CD4-positive, alpha-beta T cell treated with Interleukin-4 for 1 hour (primary cell): ENCODE measurements around the gene PRSS27.

Experiments
- DNase-seq, 2 donors: peaks; one replicate each; pipeline ENCODE4 v3.0.0-alpha.2; 2020 to 2022

Gene PRSS27

GRCh38 chr16:2720064-2720457, at the start of gene PRSS27:
TSS of gene PRSS27 (minus strand) at chr16:2720224. CDS start at chr16:2720160, 64 bp downstream.
- no peak for DNase-seq

GRCh38 chr16:2769675-2770056, 49.6 kb upstream of the PRSS27 start:
- no peak for DNase-seq

- DNase-seq, result no peak
Measured at GRCh38 chr16:2769100-2769529, 49.1 kb upstream of the PRSS27 start.

DNA sequence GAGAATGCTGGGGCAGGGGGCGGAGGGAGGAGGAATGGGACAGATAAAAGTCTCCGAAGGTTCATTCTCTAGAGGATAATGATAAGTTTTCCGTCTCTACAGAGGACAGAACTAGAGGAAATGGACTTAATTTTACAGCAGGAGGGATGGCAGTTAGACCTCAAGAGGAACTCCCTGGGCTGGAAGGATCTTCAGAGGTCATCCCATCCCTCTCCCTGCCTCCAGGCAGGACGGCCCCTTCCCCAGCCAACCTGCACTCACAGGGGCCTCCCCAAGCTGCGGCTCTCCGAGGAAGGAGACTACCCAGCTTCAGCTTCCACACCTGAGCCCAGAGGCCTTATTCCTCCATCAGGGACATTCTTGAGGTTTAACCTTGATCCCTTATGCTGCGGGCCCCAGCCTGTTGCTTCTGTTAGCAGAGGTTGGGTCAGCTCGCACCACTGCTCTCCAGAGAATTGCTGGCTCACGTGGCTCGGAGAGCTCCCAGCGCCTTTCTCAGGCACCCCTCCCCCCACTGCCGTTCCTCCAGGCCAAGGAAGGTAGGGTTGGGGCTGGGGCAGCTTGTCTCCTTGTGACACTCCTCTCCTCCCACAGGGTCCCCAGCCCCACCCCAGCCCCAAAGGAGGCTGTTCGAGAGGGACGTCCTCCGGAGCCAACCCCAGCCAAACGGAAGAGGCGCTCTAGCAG, 48.5 kb upstream of the PRSS27 start:
- DNase-seq, result no peak

- no peak for DNase-seq
Measured at GRCh38 chr16:2767891-2768290, 47.9 kb upstream of the PRSS27 start.

- DNase-seq, result no peak
Measured at GRCh38 chr16:2767140-2767731, 47.2 kb upstream of the PRSS27 start.

DNA sequence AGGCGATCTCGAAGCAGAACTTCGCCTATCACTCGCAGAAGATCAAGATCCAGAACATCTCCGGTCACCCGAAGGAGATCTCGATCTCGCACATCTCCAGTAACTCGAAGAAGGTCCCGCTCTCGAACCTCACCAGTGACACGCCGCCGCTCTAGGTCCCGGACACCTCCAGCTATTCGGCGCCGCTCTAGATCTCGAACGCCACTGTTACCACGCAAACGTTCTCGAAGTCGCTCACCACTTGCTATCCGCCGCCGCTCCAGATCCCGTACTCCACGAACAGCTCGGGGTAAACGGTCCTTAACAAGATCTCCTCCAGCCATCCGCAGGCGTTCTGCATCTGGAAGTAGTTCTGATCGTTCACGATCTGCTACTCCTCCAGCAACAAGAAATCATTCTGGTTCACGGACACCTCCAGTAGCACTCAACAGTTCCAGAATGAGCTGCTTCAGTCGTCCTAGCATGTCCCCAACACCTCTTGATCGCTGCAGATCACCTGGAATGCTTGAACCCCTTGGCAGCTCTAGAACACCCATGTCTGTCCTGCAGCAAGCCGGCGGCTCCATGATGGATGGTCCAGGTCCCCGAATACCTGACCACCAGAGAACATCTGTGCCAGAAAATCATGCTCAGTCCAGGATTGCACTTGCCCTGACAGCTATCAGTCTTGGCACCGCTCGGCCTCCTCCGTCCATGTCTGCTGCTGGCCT, 46.6 kb upstream of the PRSS27 start:
- no peak for DNase-seq

GRCh38 chr16:2765462-2766404, 45.7 kb upstream of the PRSS27 start:
- no peak for DNase-seq

DNA sequence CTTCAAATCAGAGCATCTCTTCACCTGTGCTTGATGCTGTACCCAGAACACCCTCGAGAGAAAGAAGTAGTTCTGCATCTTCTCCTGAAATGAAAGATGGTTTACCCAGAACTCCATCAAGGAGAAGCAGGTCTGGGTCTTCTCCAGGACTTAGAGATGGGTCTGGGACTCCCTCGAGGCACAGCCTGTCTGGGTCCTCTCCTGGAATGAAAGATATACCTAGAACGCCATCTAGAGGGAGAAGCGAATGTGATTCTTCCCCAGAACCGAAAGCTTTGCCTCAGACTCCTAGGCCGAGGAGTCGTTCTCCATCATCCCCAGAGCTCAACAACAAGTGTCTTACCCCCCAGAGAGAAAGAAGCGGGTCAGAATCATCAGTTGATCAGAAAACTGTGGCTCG, 44.7 kb upstream of the PRSS27 start:
- no peak for DNase-seq

DNA sequence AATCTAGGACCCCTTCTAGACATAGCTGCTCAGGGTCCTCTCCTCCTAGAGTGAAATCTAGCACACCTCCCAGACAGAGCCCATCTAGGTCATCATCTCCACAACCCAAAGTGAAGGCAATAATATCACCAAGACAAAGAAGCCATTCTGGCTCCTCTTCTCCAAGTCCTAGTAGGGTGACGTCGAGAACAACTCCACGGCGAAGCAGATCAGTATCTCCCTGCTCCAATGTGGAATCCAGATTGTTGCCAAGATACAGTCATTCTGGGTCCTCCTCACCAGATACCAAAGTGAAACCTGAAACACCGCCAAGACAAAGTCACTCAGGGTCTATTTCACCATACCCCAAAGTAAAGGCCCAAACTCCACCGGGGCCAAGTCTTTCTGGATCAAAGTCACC, 43.1 kb upstream of the PRSS27 start:
- DNase-seq, result no peak

- no peak for DNase-seq
Measured at GRCh38 chr16:2762711-2763110, 42.7 kb upstream of the PRSS27 start.

GRCh38 chr16:2761886-2762583, 42.0 kb upstream of the PRSS27 start:
- DNase-seq, result no peak

DNA sequence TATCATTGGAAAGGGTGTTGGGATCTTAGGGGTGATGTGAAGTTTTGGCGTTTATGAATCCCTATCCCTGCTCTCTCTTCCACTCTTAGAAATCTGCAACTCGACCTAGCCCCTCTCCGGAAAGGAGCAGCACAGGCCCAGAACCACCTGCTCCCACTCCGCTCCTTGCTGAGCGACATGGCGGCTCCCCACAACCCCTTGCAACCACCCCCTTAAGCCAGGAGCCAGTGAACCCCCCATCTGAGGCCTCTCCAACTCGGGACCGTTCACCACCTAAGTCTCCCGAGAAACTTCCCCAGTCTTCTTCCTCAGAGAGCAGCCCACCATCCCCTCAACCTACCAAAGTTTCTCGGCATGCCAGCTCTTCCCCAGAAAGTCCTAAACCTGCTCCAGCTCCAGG, 41.4 kb upstream of the PRSS27 start:
- no peak for DNase-seq

GRCh38 chr16:2757344-2757743, 37.3 kb upstream of the PRSS27 start:
- no peak for DNase-seq

GRCh38 chr16:2756288-2757015, 36.4 kb upstream of the PRSS27 start:
- no peak for DNase-seq

GRCh38 chr16:2755158-2755557, 35.1 kb upstream of the PRSS27 start:
- no peak for DNase-seq

GRCh38 chr16:2753733-2754020, 33.7 kb upstream of the PRSS27 start:
- DNase-seq, result no peak

GRCh38 chr16:2752850-2753732, 33.1 kb upstream of the PRSS27 start:
- peak; percentile 39 to 77 for DNase-seq

- peak; percentile 95 to 96 for DNase-seq
Measured at GRCh38 chr16:2752035-2752849, 32.2 kb upstream of the PRSS27 start, which contains the start of gene SRRM2. TSS of gene SRRM2 (plus strand) at chr16:2752638. CDS start at chr16:2756365, 3,727 bp downstream.

GRCh38 chr16:2751577-2752034, 31.6 kb upstream of the PRSS27 start:
- DNase-seq, result no peak
